SKM-1 treated with dmso at 0.1 percent for 144 hours (cell line): ENCODE results near the gene TTK.

Experiments
- DNase-seq: peaks from one replicate; lab custom pipeline; 2025; ENCODE audit not compliant: unreplicated experiment; lab: John Stamatoyannopoulos, UW

TTK gene

GRCh38 chr6:80004173-80005072 is at the start of gene TTK:
TTK (plus strand) TSS chr6:80004649; CDS start chr6:80005844, 1,195 bp downstream.
- DNase-seq = peak; percentile 95

DNA sequence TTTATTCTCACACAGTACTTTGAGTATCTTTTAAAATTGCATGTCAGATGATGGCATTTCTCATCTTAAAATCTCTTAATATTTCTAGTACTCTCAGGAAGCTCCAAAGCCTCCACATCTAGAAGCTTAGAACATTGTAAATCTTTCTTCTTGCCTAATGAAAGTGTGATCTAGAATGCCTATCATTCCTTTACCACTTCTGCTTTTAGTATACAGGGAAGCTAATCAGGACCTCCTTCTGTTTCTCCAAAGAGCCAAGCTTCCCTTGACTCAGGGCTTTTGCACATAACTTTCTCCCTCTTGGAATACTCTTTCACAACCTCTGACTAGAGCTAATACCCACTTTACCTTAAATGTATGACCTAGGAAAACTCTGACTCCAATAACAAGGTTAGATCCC is 49.6 kb upstream of the TTK start:
- peak; percentile 27 for DNase-seq

DNA sequence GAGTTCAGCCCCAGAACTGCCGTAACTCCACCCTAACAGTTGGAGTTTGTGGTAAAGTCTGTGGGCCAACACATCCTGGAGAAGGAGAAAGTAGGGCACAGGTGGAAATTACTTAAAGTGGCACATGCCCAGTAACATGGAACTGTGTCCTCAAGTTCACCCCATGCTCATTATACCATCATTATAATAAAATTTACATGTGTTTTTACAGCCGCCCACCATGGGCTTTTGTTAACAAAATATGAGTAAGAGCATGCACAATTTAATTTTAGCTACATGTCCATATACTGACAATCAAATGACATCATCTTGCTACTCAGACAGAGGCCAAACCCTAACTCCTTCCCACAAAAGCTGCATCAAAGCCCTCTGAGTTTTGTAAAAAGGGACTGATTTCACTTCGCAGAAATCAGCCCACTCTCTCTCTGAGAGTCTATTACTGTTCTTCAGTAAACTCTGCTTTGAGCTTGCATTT is 39.8 kb upstream of the TTK start:
- no peak for DNase-seq

DNA sequence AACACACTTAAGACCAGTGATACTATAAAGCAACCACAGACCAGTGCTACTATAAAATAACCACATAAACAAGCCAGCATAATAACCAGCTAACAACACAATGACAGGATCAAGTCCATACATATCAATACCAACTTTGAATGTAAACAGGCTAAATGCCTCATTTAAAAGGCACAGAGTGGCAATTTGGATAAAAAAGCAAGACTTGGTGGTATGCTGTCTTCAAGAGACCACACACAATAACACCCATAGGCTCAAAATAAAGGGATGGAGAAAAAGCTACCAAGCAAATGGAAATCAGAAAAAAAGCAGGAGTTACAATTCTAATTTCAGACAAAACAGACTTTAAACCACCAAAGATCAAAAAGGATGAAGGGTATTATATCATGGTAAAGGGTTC is 37.3 kb upstream of the TTK start:
- DNase-seq = no peak

GRCh38 chr6:79969784-79970183 is 34.7 kb upstream of the TTK start:
- no peak for DNase-seq

- DNase-seq = no peak
These were observed 33.3 kb upstream of the TTK start for GRCh38 chr6:79971193-79971592.

GRCh38 chr6:79981652-79982051 is 22.8 kb upstream of the TTK start:
- DNase-seq = no peak

DNA sequence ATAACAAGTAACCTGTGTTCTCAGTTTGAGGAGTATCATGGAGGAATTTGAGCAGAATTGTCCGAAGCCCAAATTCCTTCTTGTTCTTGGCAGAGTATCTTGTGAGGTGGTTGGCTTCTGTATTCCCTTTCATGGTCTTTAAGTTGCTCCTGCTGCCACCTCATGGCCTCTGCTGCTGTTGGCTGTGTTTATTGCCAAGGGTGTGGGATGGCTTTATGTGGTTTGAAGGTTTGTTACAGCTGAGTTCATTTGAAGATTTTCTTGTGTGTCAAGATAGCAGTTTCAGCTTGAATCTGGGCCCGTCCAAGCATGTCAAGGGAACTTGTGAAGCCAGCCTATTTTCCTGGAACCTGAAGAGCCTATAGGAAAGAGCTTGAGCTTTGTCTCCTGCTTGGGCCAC is 20.2 kb upstream of the TTK start:
- DNase-seq = no peak

GRCh38 chr6:79985128-79985527 is 19.3 kb upstream of the TTK start:
- no peak for DNase-seq

GRCh38 chr6:79989641-79990040 is 14.8 kb upstream of the TTK start:
- DNase-seq = no peak

DNA sequence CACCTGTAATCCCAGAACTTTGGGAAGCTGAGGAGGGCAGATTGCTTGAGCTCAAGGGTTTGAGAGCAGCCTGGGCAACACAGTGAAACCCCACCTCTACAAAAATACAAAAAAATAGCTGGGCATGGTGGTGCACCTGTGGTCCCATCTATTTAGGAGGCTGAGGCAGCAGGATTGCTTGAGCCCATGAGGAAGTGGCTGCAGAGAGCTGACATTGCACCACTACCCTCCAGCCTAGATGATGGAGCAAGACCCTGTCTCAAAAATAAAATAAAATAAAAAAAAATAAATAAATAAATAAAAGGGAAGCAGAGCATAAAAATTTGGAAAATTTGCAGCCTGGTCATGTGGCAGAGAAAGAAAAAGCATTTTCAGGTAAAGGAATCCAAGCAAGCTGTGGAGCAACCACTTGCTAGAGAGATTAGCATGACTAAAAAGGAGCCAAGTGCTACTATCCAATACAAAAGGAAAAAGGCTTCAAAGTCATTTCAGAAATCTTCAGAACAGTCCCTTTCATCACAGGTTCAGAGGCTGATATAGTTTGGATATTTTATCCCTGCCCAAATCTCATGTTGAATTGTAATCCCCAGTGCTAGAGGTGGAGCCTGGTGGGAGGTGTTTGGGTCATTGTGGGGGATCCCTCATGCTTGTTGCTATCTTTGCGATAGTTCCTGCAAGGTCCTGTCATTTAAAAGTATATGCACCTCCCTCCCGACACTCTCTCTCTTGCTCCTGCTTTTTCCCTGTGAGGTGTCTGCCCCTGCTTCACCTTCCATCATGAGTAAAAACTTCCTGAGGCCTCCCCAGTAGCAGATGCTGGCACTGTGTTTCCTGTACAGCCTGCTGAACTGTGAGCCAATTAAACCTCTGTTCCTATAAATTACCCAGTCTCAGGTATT is 11.2 kb upstream of the TTK start:
- DNase-seq = peak; percentile 28

DNA sequence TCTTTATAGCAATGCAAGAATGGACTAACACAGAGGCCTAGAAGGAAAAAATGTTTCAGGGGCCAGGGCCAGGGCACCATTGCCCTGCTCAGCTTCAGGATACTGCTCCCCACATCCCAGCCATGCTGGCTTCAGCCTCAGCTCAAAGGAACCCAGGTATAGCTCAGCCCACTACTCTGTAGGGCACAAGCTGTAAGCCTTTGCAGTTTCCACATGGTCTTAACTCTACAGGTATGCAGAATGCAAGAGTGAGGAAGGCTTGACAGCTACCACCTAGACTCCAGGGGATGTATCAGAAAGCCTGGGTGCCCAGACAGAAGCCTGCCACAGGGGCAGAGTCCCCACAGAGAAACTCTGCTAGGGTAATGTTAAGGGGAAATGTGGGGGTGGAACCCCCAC is 10.5 kb upstream of the TTK start:
- DNase-seq = no peak

DNA sequence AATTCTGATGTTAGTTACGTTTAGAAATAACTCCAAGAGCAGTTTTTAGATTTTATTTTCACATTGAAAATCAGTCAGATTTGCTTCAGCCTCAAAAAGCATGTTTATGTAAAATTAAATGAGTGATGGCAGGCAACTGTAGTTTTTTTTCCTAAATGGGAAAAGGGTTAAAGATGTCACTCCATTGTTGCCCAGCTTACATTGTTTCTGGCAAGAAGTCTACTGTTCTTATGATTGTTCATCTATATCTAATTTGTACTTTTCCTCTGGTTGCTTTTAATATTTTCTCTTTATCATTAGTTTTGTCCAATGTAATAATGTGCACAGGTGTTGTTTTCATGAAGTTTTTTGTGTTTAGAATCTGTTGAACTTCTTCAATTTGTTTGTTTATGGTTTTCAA is 6.7 kb upstream of the TTK start:
- no peak for DNase-seq

DNA sequence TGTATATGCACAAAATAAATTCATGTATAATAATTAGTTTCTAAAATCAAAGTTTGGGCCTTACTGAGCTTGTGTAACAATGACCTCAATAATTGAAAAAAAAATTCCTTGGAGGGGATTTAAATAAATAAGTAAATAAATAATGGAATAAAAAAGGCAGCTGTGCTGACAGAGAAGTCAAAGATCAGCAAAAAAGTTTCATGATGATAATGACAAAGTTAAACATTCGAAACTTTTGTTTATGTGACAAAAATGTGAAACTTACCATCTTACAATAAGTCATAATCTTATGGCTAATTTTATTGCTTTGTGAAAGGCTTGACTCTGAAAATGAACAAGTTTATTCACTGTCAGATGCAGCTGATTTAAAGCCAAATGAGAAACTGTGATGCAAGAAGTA is 3.1 kb upstream of the TTK start:
- DNase-seq = no peak

- DNase-seq = peak; percentile 25
These were observed 650 bp upstream of the TTK start for GRCh38 chr6:80003826-80004172.

DNA sequence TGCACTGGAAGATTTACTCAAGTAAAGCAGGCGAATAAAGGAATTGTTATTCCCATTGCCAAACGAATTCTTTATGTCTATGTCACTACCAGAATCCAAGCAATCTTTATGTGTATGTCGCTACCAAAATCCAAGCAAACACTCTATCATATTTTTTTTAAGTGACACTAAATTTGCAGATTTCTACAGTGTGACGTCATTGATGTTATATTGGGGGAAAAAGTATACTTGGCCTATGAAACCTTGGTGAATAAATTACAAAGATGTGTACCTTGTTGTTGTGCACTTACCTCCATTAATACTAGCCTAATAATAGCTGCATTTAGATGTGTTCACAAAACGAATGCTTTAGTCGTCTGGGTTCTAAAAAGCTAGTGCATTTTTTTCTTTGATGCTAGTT is 957 bp downstream of the TTK start:
- no peak for DNase-seq

- no peak for DNase-seq
These were observed 2.1 kb downstream of the TTK start for GRCh38 chr6:80006541-80006940.

DNA sequence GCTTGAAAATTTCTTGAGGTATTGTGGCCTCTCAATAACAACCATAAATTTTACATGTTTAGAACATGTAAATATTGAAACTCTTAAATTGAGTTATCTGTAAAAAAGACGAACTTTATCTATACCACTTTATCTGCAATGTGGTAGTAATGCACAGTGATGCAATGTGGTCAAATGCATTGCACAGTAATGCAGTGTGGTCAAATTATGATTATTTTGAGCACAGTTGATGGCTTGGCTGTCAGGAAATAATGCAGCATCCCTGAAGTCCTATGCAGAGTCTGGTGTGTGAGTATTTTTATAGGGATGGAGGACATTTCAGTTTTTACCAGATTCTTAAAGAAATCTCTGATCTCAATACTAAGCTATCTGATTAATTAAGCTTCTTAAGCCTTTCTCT is 5.1 kb downstream of the TTK start:
- no peak for DNase-seq

GRCh38 chr6:80010288-80010687 is 5.8 kb downstream of the TTK start:
- DNase-seq = no peak

DNA sequence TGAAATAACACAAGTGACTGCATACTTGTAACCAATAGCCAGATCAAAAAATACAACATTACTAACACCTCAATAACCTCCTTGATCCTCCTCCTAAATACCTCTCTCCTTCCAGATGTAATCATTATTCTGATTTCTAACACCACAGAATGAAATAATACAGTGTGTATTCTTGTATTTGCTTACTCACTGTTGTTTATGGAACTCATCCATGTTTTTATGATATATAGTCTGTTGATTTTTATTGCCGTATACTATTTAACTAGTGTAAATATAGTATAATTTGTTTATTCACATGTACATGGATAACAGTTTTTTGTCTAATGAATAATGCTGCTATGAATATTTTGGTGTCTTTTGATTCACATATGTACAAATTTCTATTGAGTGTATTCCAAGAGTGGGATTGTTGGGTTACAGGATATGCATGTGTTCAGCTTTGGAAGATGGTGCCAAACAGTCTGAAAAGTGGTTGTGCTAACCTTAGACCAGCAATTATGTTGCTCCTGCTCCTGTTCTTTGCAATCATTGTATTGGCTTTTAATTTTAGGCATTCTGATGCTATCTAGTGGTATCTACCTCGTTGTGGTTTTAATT is 11.5 kb downstream of the TTK start:
- no peak for DNase-seq

DNA sequence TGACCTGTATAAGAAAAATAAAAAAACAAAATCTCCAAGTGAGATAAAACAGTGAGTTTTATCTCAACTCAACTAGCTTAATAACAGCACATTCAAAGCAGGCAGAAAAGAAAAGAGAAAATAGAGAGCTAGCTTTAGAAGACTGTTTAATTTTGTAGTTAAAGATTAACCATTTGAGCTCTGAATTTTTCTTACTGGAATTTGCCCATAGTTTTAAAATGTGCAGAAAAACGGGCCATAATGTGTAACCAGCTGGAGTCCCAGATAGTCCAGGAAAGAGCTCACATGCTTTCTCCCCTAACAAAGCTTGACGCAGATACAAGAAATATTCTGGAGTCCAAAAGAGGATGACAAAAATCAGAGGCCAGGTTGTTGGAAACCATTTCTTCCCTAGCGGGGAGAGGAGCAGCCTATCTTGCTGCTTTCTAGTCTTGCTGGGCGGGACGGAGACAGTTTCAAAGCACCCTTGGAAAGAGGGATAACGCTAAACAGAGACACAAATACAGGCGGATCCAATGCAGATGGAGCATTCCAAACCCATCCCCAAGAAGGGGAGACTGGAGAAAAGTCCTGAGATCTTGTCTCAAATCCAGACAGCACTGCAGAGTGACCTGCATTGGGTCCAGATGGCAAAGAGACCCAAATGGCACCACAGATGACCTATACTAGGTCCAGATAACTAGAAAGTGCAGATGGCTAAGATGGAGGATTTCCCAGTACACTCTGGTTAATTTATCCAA is 16.1 kb downstream of the TTK start:
- DNase-seq = no peak
